OCI-M2 (cell line): ENCODE measurements around the gene THRB.

Experiments
- DNase-seq: peaks from one replicate; lab custom pipeline; 2025; ENCODE audit not compliant: unreplicated experiment; lab: John Stamatoyannopoulos, UW

Gene THRB

GRCh38 chr3:24235121-24235520, 259.5 kb downstream of the THRB start:
- DNase-seq = no peak

- no peak for DNase-seq
Observed at GRCh38 chr3:24232784-24233183, 261.9 kb downstream of the THRB start.

- no peak for DNase-seq
Observed at GRCh38 chr3:24229468-24230221, 265.0 kb downstream of the THRB start.

GRCh38 chr3:24227635-24228034, 267.0 kb downstream of the THRB start:
- DNase-seq = no peak

GRCh38 chr3:24226397-24226796, 268.3 kb downstream of the THRB start:
- DNase-seq = no peak

GRCh38 chr3:24225385-24225950, 269.2 kb downstream of the THRB start:
- DNase-seq = no peak

GRCh38 chr3:24224666-24225384, 269.8 kb downstream of the THRB start:
- DNase-seq = no peak

GRCh38 chr3:24222165-24222805, 272.4 kb downstream of the THRB start:
- DNase-seq = no peak

- DNase-seq = no peak
Observed at GRCh38 chr3:24220859-24221657, 273.6 kb downstream of the THRB start.

GRCh38 chr3:24215502-24215901, 279.1 kb downstream of the THRB start:
- DNase-seq = no peak

GRCh38 chr3:24211381-24211780, 283.3 kb downstream of the THRB start:
- DNase-seq = no peak

GRCh38 chr3:24202071-24202470, 292.6 kb downstream of the THRB start:
- no peak for DNase-seq

GRCh38 chr3:24201301-24201700, 293.3 kb downstream of the THRB start:
- DNase-seq = no peak

GRCh38 chr3:24199775-24200247, 294.8 kb downstream of the THRB start:
- DNase-seq = no peak

- no peak for DNase-seq
Observed at GRCh38 chr3:24199300-24199699, 295.4 kb downstream of the THRB start.

- DNase-seq = no peak
Observed at GRCh38 chr3:24198728-24199127, 295.9 kb downstream of the THRB start.

GRCh38 chr3:24197809-24198208, 296.8 kb downstream of the THRB start:
- no peak for DNase-seq

GRCh38 chr3:24196526-24196925, 298.1 kb downstream of the THRB start:
- no peak for DNase-seq

- no peak for DNase-seq
Observed at GRCh38 chr3:24195504-24196230, 299.0 kb downstream of the THRB start.

GRCh38 chr3:24192469-24193056, 302.1 kb downstream of the THRB start:
- DNase-seq = no peak
